ENCODE results near the gene PCSK4. TPM values are rescaled to one million over a fixed set of nuclear protein-coding genes. Genes with fewer than 3 reads are reported as not detected.

Gene PCSK4
- total and polyA plus RNA-seq, 2 of the 13 experiments (the other 11 are each of a cell fraction or from before 2014, with no cell fraction given), result 2.0 to 2.7 TPM

GRCh38 chr19:1522838-1523237, 32.7 kb upstream of the PCSK4 start (continued):
- TF ChIP-seq NCOA5 (CRISPR knock-in tag; IDR thresholded peaks at IDR 0.05), result no peak
- no peak for TF ChIP-seq ZBTB1 (CRISPR knock-in tag; IDR thresholded peaks at IDR 0.05; ENCODE audit: borderline replicate concordance)
- TF ChIP-seq TCF12 (IDR thresholded peaks at IDR 0.05), result no peak
- TF ChIP-seq TCF12 (CRISPR knock-in tag; IDR thresholded peaks at IDR 0.05), result no peak
- TF ChIP-seq ZNF878 (CRISPR knock-in tag; IDR thresholded peaks at IDR 0.05), result no peak
- no peak for TF ChIP-seq GFI1 (CRISPR knock-in tag; IDR thresholded peaks at IDR 0.05; ENCODE audit: borderline replicate concordance)

- Histone ChIP-seq H3K79me2 (ENCODE audit: insufficient read depth, low read length) (no peaks in the 10 kb centered on the region), H3K4me2 (ENCODE audit: low read depth, low read length) (no peak overlapping the region), H3K9ac (ENCODE audit: insufficient read depth, low read depth, low read length) (no peak overlapping the region), H3K4me1 (ENCODE audit: insufficient read depth, low read length) (peaks cover 20% of the 10 kb centered on the region), H3K27me3 (ENCODE audit: control insufficient read depth in 1 of 2, insufficient read depth in 2 of 2, low read length in 2 of 2) (peaks cover 26 to 62% of the 10 kb centered on the region in 2 experiments), H3K36me3 (replicated peaks in 1 of 2; ENCODE audit: control insufficient read depth in 1 of 2, insufficient read depth in 2 of 2, low read length in 2 of 2) (no peaks in the 10 kb centered on the region), H3K27ac (ENCODE audit: extremely low read length, insufficient read depth, low read length) (no peak overlapping the region), H3K9me3 (ENCODE audit: low read length) (no peaks in the 10 kb centered on the region), H2AFZ (ENCODE audit: low read length) (no peak overlapping the region), H3K4me3 (replicated peaks in 1 of 3; ENCODE audit: insufficient read depth in 1 of 3, low read depth in 2 of 3, low read length in 3 of 3) (no peak overlapping the region), H4K20me1 (ENCODE audit: insufficient read depth, low read length) (no peaks in the 10 kb centered on the region)
- FAIRE-seq (no peak), DNase-seq (ENCODE audit: low spot score) (no peak), ATAC-seq (peak; percentile 16; the same call in 2 of the 3 replicates)
- in situ Hi-C loops (cut with HindIII; ENCODE audit: extremely low pct_ligation_motif_present, low pct_unique_long_range_greater_than_20kb) (no loop called here), intact Hi-C loops (cut with micrococcal nuclease; ENCODE audit: unreplicated experiment) (no loop called here)
- CTCF ChIA-PET (ENCODE audit: low intra/inter-chr PET ratio, low total read pairs), result no interaction called here
- POLR2A ChIA-PET, result interaction anchor here (0.7 kb wide), 1 partner anchor 29 kb away, joined by 3 read pairs; no protein-coding TSS in a partner anchor
- 18% methylated on average over 9 of the region's 10 CpGs for whole genome bisulfite sequencing (ENCODE audit: low lambda C conversion rate)
- BruUV-seq (replicated peaks), result no TSS peak
- TF ChIP-seq HNRNPK (IDR thresholded peaks at IDR 0.05; ENCODE audit: low read depth, low read length, poor library complexity, severe bottlenecking) (no peak), E2F2 (CRISPR knock-in tag; IDR thresholded peaks at IDR 0.05; ENCODE audit: borderline replicate concordance) (no peak), ZNF318 (CRISPR knock-in tag; IDR thresholded peaks at IDR 0.05) (no peak), NFE2 (CRISPR knock-in tag; IDR thresholded peaks at IDR 0.05) (no peak), MEIS1 (CRISPR knock-in tag; IDR thresholded peaks at IDR 0.05; ENCODE audit: borderline replicate concordance) (no peak)
Measured at GRCh38 chr19:1522061-1522460, 31.9 kb upstream of the PCSK4 start.

All from HepG2 (cell line).